ENCODE measurements around the gene CHKA.

CHKA gene

GRCh38 chr11:68143310-68143689 lies 22.1 kb upstream of the CHKA start:
- TF ChIP-seq, protein P1, sequence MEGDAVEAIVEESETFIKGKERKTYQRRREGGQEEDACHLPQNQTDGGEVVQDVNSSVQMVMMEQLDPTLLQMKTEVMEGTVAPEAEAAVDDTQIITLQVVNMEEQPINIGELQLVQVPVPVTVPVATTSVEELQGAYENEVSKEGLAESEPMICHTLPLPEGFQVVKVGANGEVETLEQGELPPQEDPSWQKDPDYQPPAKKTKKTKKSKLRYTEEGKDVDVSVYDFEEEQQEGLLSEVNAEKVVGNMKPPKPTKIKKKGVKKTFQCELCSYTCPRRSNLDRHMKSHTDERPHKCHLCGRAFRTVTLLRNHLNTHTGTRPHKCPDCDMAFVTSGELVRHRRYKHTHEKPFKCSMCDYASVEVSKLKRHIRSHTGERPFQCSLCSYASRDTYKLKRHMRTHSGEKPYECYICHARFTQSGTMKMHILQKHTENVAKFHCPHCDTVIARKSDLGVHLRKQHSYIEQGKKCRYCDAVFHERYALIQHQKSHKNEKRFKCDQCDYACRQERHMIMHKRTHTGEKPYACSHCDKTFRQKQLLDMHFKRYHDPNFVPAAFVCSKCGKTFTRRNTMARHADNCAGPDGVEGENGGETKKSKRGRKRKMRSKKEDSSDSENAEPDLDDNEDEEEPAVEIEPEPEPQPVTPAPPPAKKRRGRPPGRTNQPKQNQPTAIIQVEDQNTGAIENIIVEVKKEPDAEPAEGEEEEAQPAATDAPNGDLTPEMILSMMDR (IDR thresholded peaks at IDR 0.05; ENCODE audit: low read depth, low read length), result no peak
- H3K4me3 ChIP-seq (ENCODE audit: low read depth, low read length), result no peak overlapping the region

DNA sequence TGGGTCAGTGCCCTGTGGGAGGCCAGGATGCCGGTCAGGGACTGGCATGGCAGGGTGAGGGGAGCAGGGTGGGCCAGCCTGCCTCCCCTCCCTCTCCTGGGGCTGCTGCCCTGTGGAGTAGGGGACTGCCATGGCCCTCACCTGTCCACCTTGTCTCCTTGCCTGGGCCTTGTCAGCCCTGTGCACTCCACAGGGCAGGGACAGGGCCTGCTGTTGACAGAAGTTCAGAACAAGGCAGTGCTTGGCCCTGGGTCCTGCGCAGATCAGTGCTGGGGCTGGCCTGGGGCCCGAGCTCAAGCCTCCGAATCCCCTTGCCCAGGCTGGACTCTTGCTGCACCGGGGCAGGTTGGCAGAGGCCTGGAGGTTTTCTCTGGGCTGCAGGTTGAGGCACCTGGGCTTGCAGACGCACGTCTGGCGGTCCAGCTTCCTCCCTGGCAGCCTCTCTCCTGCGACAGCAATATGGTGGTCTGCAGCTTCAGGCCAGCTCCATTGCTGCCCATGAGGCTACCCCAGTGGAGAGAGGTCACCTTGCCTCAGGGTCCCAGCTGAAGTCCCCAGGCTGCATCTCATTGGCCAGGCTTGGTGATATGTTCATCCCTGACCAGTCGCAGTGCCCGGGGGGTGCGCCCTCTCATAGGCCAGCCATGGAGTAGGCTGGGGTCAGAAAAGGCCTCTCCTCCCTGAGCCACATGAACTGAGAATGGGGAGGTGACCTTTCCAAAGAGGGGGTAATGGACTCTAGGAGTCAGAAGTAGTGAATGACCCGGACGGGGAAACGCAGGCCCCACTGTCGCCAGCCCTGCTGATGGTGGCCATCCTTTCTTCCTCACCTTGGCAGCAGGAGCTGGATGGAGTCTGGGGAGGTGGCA lies 21.5 kb upstream of the CHKA start:
- TF ChIP-seq, protein P1 (IDR thresholded peaks at IDR 0.05; ENCODE audit: low read depth, low read length), result no peak
- H3K4me3 ChIP-seq (ENCODE audit: low read depth, low read length), result no peak overlapping the region

- H3K4me3 ChIP-seq (ENCODE audit: low read depth, low read length), result no peak overlapping the region
- TF ChIP-seq, protein P1 (IDR thresholded peaks at IDR 0.05; ENCODE audit: low read depth, low read length), result no peak
Observed at GRCh38 chr11:68142028-68142412, 20.8 kb upstream of the CHKA start.

- H3K4me3 ChIP-seq (ENCODE audit: low read depth, low read length), result no peak overlapping the region
Observed at GRCh38 chr11:68141246-68142027, 20.2 kb upstream of the CHKA start.

DNA sequence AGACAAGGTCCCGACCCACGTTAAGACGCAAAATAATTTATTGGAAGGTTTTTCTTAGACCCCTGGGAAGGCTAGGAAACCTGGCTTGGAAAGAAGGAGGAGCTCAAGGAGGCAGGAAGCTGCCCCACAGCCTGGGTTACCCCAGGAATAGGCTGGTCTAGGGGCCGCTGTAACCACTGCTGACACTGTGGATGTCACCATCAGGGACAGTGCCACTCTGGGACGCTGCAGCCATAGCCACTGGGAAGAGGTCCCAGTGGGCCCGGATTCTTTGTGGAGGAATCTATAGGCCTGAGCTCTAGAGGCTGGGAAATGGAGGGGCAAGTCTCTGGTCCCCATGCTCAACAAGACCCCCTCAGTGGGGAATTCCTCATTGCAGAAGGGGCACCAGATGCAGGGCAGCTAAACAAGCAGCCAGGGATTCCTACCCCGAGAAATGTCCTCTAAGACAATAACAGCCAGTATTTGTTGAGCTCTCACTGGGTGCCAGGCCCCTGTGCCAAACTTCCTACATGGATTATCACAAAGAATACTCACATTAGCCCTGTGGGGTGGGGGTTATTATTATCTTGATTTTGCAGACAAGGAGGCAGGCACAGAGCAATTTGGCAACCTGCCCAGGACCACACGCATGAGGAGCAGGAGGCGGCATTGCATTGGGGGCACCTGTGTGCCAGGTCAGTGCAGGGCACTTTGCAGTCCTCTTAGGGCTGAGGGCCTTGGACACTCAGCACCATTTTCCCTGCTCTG lies 19.5 kb upstream of the CHKA start:
- H3K4me3 ChIP-seq (ENCODE audit: low read depth, low read length), result no peak overlapping the region
- TF ChIP-seq, protein P1 (IDR thresholded peaks at IDR 0.05; ENCODE audit: low read depth, low read length), result no peak

More at GRCh38 chr11:68141246-68142027, 20.2 kb upstream of the CHKA start:
- TF ChIP-seq, protein P1 (IDR thresholded peaks at IDR 0.05; ENCODE audit: low read depth, low read length), result no peak

DNA sequence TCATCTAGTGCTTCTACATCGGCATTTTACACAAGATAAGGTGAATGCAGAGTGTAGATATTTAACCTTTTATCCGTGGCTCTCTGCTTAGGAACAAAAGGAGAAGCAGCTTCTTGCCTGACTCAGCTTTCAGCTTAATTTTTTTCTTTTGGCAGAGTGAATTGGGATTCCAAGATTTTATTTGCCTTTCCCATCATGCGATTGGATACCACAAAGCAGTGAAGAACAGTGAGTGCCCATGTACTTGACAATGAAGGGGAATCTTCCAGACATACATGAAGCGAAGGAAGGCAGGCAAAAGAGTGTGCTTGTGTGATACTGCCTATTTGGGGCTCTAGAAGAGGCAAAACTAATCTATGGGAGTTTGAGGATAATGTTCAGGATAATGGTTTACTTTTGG lies 17.0 kb upstream of the CHKA start:
- no peak overlapping the region for H3K4me3 ChIP-seq (ENCODE audit: low read depth, low read length)
- TF ChIP-seq, protein P1 (IDR thresholded peaks at IDR 0.05; ENCODE audit: low read depth, low read length), result no peak
